HG02840 (cell line): ENCODE data around the gene SAMD4B.

Experiments
- ATAC-seq: cut with Tn5 transposase; IDR thresholded peaks from one replicate; pipeline ENCODE4 v1.9.1; 2021; ENCODE audit warnings: mild to moderate bottlenecking, moderate library complexity, moderate number of reproducible peaks; ENCODE audit not compliant: unreplicated experiment, low FRiP score

Gene SAMD4B, protein sequence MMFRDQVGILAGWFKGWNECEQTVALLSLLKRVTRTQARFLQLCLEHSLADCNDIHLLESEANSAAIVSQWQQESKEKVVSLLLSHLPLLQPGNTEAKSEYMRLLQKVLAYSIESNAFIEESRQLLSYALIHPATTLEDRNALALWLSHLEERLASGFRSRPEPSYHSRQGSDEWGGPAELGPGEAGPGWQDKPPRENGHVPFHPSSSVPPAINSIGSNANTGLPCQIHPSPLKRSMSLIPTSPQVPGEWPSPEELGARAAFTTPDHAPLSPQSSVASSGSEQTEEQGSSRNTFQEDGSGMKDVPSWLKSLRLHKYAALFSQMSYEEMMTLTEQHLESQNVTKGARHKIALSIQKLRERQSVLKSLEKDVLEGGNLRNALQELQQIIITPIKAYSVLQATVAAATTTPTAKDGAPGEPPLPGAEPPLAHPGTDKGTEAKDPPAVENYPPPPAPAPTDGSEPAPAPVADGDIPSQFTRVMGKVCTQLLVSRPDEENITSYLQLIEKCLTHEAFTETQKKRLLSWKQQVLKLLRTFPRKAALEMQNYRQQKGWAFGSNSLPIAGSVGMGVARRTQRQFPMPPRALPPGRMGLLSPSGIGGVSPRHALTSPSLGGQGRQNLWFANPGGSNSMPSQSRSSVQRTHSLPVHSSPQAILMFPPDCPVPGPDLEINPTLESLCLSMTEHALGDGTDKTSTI

DNA sequence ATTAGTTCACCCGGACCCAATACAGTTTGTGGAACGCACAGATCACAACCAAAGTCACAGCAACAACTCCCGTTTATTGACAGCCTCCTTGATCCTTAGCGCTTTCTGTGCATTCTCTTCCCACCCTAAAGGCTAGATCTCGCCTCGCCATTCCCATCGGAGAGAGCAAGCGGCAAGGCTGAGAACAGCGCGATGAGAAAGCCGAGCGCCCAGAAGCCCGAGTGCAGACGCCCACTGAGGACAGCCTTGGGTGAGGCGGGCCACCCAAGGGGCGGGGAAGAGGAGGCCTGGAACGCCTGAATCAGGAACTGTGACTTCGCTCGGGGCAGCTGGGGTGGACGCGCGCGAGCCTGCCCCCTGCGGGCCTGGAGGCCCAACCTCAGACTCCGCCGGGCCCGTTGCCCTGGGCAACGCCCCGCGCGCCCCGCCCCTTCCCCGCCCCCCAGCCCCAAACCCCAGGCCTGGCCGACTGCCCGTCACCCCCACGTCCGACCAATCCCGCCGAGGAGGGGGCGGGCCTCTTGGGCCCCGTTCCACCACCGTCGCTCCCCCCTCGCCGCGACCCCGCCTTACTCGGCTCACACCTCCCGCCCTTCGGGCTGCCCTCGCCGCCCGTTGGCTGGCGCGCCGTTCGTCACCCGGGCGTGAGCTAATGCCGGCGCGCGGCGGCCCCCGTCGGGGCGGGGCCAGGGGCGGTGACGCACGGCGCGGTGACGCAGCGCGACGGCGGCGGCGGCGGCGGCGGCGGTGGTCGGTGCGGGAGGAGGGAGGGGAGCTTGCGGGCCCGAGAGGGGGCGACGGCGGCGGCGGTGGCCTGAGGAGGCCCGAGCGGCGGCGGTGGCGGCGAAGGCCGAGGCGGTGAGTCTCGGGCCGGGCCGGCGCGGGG is at the start of gene SAMD4B:
Gene SAMD4B (plus strand): TSS at position 703 of the 886 bp plus-strand sequence. CDS start 14,473 bp downstream, outside the sequence.
- peak; percentile 86 for ATAC-seq

DNA sequence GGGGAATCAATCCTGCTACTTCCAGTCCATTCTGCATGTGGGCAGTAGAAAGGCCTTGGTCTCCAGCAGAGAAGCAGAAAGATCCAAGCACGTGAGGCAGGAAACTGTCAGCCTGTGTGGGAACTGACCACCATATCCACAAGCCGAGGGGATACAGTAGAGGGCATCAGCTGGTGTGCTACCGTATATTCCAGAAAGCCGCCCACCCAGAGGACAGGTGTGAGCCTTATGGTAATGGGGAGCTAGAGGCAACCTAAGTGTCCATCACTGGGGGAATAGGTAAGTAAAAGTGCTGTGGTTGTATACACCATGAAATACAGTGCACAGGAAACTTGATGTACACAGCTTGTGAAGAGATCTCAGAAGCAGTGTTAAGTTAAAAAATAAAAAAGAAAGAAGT is 48.8 kb upstream of the SAMD4B start:
- no peak for ATAC-seq

DNA sequence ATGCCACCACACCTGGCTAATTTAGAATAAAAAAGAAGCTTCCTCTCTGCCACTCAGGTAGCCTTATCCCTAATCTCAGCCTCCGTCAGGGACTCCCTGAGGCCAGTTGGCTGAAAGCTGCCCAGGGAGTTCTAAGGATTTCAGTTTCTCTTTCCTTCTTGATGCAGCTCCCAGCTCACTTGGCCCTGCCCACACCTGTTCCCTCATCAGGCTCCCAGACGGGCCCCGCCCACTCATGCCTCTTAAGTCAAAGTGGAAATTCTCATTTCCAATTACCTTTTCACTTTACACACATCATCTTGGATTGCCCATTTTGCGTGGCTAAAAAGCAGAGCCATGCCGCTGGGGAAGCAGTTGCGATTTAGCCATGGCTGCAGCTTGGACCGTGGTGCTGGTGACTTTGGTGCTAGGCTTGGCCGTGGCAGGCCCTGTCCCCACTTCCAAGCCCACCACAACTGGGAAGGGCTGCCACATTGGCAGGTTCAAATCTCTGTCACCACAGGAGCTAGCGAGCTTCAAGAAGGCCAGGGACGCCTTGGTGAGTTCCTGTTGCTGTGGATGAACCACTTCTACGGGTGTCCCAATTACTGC is 46.1 kb upstream of the SAMD4B start, which contains the start of gene IFNL1:
Gene IFNL1 (plus strand): TSS at position 353 of the 591 bp plus-strand sequence. CDS start 15 bp downstream, at position 368.
- ATAC-seq, result no peak

DNA sequence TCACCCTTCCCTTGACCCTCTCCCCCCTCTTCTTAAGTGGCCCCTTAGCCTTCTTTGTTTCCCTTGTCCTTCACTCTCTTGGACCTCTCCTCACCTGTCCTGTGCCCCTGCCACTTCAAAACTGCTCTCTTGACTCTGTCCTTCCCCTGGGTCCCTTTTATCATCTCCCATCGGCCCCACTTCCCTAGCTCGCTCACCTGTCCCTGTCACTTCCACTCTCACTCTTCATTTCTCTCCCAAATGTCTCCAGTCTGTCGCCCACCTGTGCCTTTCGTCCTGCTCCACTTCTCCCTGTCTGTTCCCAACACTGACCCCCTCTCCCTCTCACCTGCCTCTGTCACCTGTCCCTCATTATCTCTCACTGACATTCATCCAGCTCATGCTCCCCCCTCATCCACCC is 45.3 kb upstream of the SAMD4B start:
- no peak for ATAC-seq

DNA sequence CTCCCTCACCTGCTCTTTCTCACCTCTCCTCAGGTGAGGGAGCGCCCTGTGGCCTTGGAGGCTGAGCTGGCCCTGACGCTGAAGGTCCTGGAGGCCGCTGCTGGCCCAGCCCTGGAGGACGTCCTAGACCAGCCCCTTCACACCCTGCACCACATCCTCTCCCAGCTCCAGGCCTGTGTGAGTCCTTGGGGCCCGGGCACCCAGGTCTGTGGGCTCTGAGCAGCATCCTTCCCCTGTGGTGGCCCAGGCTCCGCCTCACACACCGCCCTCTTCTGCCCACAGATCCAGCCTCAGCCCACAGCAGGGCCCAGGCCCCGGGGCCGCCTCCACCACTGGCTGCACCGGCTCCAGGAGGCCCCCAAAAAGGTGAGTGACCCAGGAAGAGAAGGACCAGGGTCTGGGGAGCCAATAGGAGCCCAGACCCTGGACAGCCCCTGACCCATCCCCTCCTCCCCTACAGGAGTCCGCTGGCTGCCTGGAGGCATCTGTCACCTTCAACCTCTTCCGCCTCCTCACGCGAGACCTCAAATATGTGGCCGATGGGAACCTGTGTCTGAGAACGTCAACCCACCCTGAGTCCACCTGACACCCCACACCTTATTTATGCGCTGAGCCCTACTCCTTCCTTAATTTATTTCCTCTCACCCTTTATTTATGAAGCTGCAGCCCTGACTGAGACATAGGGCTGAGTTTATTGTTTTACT is 44.1 kb upstream of the SAMD4B start:
- no peak for ATAC-seq

DNA sequence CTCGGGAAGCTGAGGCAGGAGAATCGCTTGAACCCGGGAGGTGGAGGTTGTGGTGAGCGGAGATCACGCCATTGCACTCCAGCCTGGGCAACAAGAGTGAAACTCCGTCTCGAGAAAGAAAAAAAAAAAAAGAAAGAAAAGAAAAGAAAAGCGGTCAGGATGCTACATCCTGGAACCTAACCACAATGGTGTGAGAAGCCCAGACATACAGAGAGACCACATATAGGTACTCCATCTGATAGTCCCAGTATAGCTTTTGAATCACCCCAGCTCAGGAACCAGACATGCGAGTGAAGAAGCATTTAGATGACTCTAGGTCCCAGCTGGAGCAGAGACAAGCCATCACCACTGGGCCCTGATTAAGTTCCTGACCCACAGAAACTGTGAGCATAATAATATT is 42.8 kb upstream of the SAMD4B start:
- no peak for ATAC-seq

DNA sequence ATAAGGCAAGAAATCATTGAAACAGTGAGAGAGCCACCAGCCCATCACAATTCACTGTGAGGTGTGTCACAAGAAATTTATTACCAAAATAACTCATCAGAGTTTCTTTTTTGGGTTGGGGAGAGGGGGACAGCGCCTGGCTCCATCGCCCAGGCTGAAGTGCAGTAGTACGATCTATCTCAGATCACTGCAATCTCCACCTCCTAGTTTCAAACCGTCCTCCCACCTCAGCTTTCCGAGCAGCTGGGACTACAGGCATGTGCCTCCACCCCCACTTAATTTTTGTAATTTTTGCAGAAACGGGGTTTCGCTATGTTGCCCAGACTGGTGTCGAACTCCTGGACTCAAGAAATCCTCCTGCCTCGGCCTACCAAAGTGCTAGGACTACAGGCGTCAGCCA is 42.4 kb upstream of the SAMD4B start:
- no peak for ATAC-seq

DNA sequence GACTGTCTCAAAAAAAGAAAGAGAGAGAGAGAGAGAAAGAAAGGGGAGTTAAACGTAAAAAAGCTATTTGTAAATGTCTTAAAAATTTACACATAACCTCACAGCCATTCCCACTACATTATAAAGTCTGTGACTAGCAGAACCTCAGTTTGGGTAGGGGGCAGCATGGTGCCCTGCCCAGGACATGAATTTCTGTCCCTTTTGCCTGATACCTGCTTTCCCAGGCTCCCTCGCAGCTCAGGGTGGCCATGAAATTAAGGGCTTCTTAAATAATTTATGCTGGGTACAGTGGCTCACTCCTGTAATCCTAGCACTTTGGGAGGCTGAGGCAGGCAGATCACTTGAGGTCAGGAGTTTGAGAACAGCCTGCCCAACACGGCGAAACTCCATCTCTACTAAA is 41.2 kb upstream of the SAMD4B start:
- ATAC-seq, result no peak

DNA sequence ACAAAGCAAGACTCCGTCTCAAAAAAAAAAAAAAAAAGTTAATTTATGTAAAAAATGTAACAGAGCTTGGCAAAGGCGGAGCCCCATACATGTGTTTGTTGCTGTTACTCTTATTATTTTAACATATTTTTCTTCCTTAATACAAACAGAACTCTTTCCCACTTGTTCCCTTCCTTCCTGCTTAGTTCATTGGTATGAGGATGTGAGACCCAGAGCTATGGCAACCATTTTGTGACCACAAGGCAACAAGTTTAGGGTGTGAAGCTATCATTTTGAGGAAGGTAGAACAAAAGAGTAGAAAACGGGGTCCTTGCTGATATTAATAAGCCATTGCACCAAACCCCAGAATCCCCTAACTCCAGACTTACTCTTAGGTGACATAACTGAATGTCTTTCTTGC is 40.7 kb upstream of the SAMD4B start:
- ATAC-seq, result no peak

DNA sequence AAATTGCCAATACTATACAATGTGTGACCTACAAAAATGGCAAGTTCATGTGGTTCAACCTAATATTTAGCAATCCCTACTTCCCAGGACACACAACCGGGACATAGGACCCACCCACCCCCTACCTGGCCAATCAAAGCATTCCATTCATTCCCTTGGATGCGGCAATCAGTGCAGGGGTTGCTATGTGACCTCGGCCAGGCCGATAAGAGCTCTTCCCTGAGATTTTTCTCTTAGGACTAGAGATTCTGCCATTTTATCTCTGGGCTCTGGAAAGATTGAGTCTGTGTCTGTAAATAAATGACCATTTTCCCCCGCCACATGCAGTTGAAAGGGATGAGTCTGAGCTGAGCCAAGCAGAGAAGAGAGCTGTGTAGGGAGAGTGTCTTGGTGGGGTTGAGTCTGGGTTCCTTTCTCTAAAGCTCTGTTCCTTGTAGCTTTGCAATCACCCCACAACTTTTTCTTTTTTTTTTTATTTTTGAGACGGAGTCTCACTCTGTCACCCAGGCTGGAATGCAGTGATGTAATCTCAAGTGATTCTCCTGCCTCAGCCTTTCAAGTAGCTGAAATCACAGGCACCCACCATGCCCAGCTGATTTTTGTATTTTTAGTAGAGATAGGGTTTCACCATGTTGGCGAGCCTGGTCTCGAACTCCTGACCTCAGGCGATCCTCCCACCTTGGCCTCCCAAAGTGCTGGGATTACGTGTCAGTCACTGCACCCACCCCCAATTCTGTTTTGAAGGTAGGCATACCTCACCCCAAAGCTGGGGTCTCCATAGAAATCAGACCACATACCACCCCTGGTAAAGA is 38.6 kb upstream of the SAMD4B start:
- no peak for ATAC-seq

DNA sequence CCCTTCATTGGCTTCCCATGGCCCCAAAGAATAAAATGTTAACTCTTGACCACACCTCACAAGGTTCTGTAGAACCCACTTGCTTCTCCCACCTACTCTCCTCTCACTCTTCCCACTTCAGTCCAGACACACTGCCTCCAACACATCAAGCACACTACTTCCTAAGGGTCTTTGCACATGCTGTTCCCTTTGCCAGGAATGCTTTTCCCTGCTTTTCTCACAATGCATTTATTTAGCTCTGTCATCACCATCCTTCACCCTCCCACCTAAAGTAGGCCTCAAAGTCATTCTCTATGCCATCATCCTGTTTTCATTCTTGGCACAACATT is 38.1 kb upstream of the SAMD4B start:
- no peak for ATAC-seq

DNA sequence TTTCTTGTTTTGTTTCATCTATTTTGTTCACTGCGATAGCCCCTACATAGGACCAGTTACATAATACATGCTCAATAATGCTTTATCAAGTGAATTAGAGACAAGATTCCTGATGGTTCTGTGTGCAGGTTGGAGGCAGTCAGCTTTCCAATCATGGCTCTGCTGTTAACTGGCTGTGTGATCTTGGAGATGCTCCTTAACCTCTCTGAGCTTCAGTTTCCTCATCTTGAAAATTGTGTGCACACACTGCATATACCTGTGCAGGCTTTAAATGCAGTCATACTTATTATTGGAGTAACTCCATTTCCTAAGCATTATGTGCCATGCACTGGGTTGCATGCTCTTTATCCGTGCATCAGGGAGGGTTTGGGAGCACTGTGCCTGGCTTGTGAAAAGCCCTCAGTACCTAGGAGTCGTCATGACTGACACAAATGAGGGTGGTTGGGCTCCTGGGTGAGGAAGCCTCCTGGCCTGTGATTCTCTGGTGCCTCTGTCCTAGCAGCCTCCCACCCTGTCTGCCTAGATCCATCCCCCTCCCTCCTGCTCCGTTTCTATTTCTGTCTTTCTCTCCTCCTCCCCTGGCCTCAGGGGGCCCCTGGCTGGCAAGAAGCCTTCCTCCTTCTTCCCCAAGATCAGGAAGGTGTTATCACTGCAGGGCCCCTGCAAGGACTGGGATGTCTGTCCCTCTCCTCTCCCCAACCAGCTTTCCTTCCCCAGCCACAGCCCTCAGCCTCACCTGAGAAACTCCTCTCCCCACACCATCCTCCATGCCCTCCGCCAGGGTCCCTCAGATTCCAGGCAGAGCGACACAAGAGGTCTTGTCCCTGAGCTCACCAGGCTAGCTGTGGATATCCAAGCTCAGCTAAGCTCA is 37.3 kb upstream of the SAMD4B start:
- ATAC-seq, result no peak

DNA sequence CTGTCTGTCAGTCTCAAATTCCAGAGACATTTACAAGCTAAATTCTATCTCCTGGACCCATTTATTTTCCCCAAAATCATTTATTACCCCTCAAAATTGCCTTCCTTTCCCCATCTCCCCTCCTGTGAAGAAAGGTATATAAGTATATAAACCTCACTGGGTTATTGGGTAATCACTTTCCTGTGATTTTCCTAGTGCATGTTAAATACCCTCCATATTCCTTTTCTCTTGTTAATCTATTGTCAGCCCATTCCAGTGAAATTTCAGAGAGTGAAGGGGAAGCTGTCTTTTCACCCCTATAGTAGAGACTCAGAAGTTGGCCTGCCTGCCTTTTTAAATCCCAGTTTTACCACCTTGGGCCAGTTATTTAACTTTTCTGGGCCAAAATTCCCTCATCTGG is 36.1 kb upstream of the SAMD4B start:
- no peak for ATAC-seq

DNA sequence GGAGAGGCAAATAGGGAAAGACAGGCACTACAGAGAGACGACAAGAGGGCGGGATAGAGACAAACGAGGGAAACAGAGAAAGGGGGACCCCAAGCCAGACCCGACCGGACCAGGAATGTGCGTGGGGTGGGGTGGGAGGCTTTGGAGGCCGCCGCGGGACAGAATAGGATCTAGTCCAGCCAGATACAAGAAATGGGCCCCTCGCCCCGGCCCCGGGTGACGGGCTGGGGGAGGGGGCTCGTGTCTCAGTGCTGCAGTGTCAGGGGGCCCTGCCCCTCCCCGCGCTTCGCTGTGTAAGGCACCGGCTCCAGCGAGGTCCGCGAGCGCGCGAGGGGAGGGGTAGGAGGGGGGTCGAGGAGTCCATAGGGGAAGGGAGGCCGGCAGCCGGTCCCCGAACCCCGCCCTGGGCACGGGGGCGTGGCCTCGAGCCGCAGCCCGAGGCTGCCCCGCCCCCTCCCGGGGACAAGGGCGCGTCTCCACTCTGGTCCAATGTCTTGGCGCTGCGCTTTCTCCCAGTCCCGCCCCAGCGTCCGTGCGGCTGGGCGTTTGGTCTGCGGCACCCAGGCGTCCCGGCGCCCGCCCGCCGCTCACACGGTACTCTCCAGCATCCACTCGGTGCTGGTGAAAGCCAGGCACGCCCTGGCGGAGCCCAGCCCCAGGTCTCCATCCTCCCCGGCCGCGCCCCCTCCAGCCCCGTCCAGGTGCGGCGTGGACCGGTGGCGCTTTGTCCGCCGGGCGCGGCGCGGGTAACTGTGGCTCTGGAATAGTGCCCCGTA is 35.0 kb upstream of the SAMD4B start:
- ATAC-seq, result no peak

DNA sequence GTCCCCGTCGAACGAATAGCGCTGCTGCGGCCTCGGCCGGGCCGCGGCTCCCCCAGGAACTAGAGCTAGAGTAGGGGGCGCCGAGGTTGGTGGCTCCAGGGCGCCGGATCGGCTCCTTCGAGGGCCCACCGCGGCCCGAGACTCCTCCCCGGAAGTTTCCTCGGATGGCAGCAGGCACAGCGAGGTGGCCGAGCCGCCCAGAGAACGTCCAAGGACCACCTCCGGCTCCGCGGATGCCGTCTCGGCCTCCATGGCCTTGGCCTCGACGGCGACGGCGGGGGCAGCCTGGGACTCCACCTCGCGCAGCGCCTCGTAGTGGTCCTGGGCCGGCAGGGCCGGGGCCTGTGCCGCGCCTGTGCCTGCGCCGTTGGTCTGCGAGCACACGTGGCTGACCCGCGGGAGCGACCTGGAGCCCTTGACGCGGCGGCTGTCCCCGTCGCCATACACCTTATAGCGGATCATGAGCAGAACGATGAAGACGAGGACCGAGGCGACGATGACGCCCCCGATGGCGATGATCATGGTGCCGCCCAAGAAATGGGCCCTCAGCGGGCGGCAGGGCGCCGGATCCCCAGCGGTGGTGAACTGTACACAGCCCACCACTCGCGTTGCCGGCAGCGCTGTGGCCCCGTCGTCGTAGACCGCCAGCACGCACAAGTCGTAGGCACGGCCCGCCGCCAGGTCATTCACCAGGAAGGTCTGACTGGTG is 34.2 kb upstream of the SAMD4B start:
- ATAC-seq, result no peak

DNA sequence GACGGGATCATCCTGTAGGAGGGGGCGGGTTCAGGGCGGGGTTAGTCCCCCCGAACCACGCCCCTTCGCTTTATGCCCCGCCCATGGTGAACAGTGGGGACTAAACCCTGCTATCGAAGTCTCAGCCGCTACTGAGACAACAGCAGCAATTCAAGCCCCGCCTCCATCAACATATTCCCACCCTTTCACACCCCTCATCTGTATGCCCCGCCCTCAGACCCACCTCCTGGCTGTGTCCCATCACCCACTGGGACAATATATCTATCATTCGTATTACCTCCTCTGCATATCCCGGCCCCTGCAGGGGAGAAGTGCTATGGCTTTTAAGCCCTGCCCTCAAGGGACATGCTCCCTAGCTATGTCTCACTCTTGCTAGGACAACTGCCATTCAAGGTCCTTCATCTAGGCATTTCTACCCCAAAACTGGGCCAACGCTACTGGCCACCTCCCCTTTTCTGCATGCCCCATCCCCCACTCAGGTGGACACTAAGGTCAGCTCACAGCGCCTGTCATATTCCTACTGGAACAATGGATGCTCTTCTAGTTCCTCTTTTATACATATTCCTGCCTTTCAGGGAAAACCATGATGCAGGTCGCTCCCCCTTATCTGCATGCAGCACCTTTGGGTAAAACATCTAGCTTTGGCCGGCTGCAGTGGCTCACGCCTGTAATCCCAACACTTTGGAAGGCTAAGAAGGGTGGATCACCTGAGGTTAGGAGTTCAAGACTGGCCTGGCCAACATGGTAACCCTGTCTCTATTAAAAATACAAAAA is 33.5 kb upstream of the SAMD4B start:
- ATAC-seq, result no peak
